ENCODE measurements around the gene DEPP1. TPM values are rescaled to one million over a fixed set of nuclear protein-coding genes. Genes with fewer than 3 reads are reported as not detected.

The DEPP1 gene
- total and polyA plus RNA-seq, 9 donors: 12.5 to 44.6 (median 26.0) TPM

GRCh38 chr10:44954042-44954441 is 24.6 kb downstream of the DEPP1 start:
- peaks cover 3% of the 10 kb centered on the region for H3K9me3 ChIP-seq (replicated peaks; ENCODE audit: control insufficient read depth, low read depth, low read length)
- no peak for DNase-seq
- H3K27me3 ChIP-seq (ENCODE audit: control insufficient read depth, insufficient read depth, low read length): no peaks in the 10 kb centered on the region
- H3K4me3 ChIP-seq (ENCODE audit: low read length): no peak overlapping the region
- H3K36me3 ChIP-seq (ENCODE audit: control insufficient read depth, insufficient read depth, low read length): peaks cover 17% of the 10 kb centered on the region
- peaks cover 42% of the 10 kb centered on the region for H3K4me1 ChIP-seq (ENCODE audit: control insufficient read depth, insufficient read depth, low read length)
- no peak overlapping the region for H3K27ac ChIP-seq (ENCODE audit: low read length)

- peaks cover 42% of the 10 kb centered on the region for H3K4me1 ChIP-seq (ENCODE audit: control insufficient read depth, insufficient read depth, low read length)
- H3K27me3 ChIP-seq (ENCODE audit: control insufficient read depth, insufficient read depth, low read length): no peaks in the 10 kb centered on the region
- peaks cover 17% of the 10 kb centered on the region for H3K36me3 ChIP-seq (ENCODE audit: control insufficient read depth, insufficient read depth, low read length)
- H3K9me3 ChIP-seq (replicated peaks; ENCODE audit: control insufficient read depth, low read depth, low read length): peaks cover 3% of the 10 kb centered on the region
- no peak overlapping the region for H3K27ac ChIP-seq (ENCODE audit: low read length)
- no peak overlapping the region for H3K4me3 ChIP-seq (ENCODE audit: low read length)
- DNase-seq: no peak
- 50% methylated on average over 1 of the region's 2 CpGs for WGBS (ENCODE audit: insufficient coverage)
These were observed 25.8 kb downstream of the DEPP1 start for GRCh38 chr10:44952779-44953231.

- 88% methylated on average over 4 of the region's 7 CpGs for WGBS (ENCODE audit: insufficient coverage)
These were observed 26.9 kb downstream of the DEPP1 start for GRCh38 chr10:44951576-44952226.

GRCh38 chr10:44950326-44951225 is 28.0 kb downstream of the DEPP1 start:
- H3K36me3 ChIP-seq (ENCODE audit: control insufficient read depth, insufficient read depth, low read length): peaks cover 7% of the 10 kb centered on the region
- H3K4me1 ChIP-seq (ENCODE audit: control insufficient read depth, insufficient read depth, low read length): peaks cover 54% of the 10 kb centered on the region
- H3K27me3 ChIP-seq (ENCODE audit: control insufficient read depth, insufficient read depth, low read length): no peaks in the 10 kb centered on the region
- 73% methylated on average over 8 of the region's 10 CpGs for WGBS (ENCODE audit: insufficient coverage)
- H3K27ac ChIP-seq (ENCODE audit: low read length): peak overlapping the region; percentile 33
- DNase-seq: no peak
- no peaks in the 10 kb centered on the region for H3K9me3 ChIP-seq (replicated peaks; ENCODE audit: control insufficient read depth, low read depth, low read length)
- no peak overlapping the region for H3K4me3 ChIP-seq (ENCODE audit: low read length)

More at GRCh38 chr10:44951576-44952226, 26.9 kb downstream of the DEPP1 start:
- Histone ChIP-seq H3K9me3 (replicated peaks; ENCODE audit: control insufficient read depth, low read depth, low read length) (peaks cover 2% of the 10 kb centered on the region), H3K27me3 (ENCODE audit: control insufficient read depth, insufficient read depth, low read length) (no peaks in the 10 kb centered on the region), H3K4me3 (ENCODE audit: low read length) (no peak overlapping the region), H3K36me3 (ENCODE audit: control insufficient read depth, insufficient read depth, low read length) (peaks cover 16% of the 10 kb centered on the region), H3K4me1 (ENCODE audit: control insufficient read depth, insufficient read depth, low read length) (peaks cover 47% of the 10 kb centered on the region), H3K27ac (ENCODE audit: low read length) (no peak overlapping the region)
- no peak for DNase-seq

GRCh38 chr10:44949915-44950314 is 28.7 kb downstream of the DEPP1 start:
- no peak for DNase-seq
- Histone ChIP-seq H3K27me3 (ENCODE audit: control insufficient read depth, insufficient read depth, low read length) (no peaks in the 10 kb centered on the region), H3K4me3 (ENCODE audit: low read length) (no peak overlapping the region), H3K9me3 (replicated peaks; ENCODE audit: control insufficient read depth, low read depth, low read length) (no peaks in the 10 kb centered on the region), H3K4me1 (ENCODE audit: control insufficient read depth, insufficient read depth, low read length) (peaks cover 55% of the 10 kb centered on the region), H3K27ac (ENCODE audit: low read length) (peak overlapping the region; percentile 33), H3K36me3 (ENCODE audit: control insufficient read depth, insufficient read depth, low read length) (peaks cover 5% of the 10 kb centered on the region)
- WGBS (ENCODE audit: insufficient coverage): 63% methylated on average over 2 of the region's 3 CpGs

GRCh38 chr10:44949127-44949802 is 29.3 kb downstream of the DEPP1 start:
- Histone ChIP-seq H3K4me1 (ENCODE audit: control insufficient read depth, insufficient read depth, low read length) (peaks cover 55% of the 10 kb centered on the region), H3K9me3 (replicated peaks; ENCODE audit: control insufficient read depth, low read depth, low read length) (no peaks in the 10 kb centered on the region)

DNA sequence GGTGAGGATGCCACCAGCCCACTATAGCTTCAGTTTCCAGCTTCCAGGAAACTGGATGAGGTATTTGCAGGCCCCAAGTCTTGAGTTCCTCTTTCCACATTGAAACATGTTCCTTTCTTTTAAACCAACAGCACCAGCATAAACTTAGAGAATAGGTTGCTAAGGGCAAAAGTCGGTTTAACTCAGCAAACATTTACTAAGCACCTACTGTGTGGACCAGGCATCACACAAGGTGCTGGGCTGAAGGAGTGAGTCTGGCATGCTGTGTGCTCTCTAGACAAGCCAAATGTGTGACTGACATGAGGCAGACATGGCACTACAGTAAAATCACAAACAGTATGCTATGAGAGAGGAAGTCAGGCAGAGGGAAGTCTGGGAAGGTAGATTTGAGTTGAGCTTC is 30.0 kb downstream of the DEPP1 start:
- no peak for DNase-seq
- Histone ChIP-seq H3K4me3 (ENCODE audit: low read length) (no peak overlapping the region), H3K36me3 (ENCODE audit: control insufficient read depth, insufficient read depth, low read length) (peaks cover 2% of the 10 kb centered on the region), H3K27me3 (ENCODE audit: control insufficient read depth, insufficient read depth, low read length) (no peaks in the 10 kb centered on the region), H3K9me3 (replicated peaks; ENCODE audit: control insufficient read depth, low read depth, low read length) (peaks cover 2% of the 10 kb centered on the region), H3K27ac (ENCODE audit: low read length) (peak overlapping the region; percentile 82), H3K4me1 (ENCODE audit: control insufficient read depth, insufficient read depth, low read length) (peaks cover 55% of the 10 kb centered on the region)
- no CpG with 5 or more reads among the region's 1 CpG for WGBS (ENCODE audit: insufficient coverage)

More at GRCh38 chr10:44949127-44949802, 29.3 kb downstream of the DEPP1 start:
- H3K36me3 ChIP-seq (ENCODE audit: control insufficient read depth, insufficient read depth, low read length): peaks cover 5% of the 10 kb centered on the region
- H3K4me3 ChIP-seq (ENCODE audit: low read length): no peak overlapping the region
- peak overlapping the region; percentile 38 for H3K27ac ChIP-seq (ENCODE audit: low read length)
- WGBS (ENCODE audit: insufficient coverage): 100% methylated on average over 1 of the region's 5 CpGs
- DNase-seq: no peak
- no peaks in the 10 kb centered on the region for H3K27me3 ChIP-seq (ENCODE audit: control insufficient read depth, insufficient read depth, low read length)

DNA sequence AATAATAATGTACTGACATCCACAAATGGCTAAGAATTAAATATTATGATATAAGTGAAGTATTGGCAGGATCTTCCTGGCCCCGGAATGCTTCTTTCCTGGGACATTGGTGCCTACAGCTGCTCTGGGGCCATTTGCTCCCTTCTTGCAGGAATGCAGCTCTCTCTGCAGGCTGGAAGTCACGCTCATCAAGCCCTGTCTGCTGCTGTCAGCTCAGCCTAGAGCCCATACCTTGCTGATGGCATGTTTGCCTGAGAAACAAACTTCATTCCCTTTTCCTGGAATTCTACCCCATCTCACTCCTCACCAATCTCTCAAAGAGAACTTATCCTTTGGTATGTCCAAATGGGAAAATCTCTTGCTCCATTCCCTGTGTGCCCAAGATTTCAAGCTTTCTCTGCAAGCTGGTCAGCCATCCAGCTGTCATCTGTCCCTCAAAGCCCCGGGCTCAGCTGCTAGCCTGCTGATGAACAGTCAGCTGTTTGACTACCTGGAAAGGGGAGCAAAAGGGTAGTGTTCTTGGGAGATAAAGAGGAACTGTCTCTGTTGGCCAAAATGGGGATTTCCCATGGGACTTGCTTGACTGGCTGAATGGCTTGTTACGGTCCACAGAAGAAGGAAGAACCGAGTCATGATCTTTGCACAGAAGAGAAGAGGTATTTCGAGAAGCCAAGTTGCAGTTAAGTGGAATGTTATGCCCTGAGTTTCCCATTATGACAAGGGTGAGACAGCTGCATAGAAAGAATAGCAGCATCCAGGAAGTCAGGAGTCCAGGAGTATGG is 31.0 kb downstream of the DEPP1 start:
- peak; percentile 81 for DNase-seq
- 69% methylated on average over 6 of the region's 6 CpGs for WGBS (ENCODE audit: insufficient coverage)
- H3K4me3 ChIP-seq (ENCODE audit: low read length): no peak overlapping the region
- no peaks in the 10 kb centered on the region for H3K27me3 ChIP-seq (ENCODE audit: control insufficient read depth, insufficient read depth, low read length)
- H3K36me3 ChIP-seq (ENCODE audit: control insufficient read depth, insufficient read depth, low read length): no peaks in the 10 kb centered on the region
- H3K27ac ChIP-seq (ENCODE audit: low read length): peak overlapping the region; percentile 82
- H3K9me3 ChIP-seq (replicated peaks; ENCODE audit: control insufficient read depth, low read depth, low read length): peaks cover 2% of the 10 kb centered on the region
- H3K4me1 ChIP-seq (ENCODE audit: control insufficient read depth, insufficient read depth, low read length): peaks cover 51% of the 10 kb centered on the region

GRCh38 chr10:44946205-44946604 is 32.4 kb downstream of the DEPP1 start:
- no peak for DNase-seq
- Histone ChIP-seq H3K27ac (ENCODE audit: low read length) (peak overlapping the region; percentile 74), H3K4me1 (ENCODE audit: control insufficient read depth, insufficient read depth, low read length) (peaks cover 51% of the 10 kb centered on the region), H3K36me3 (ENCODE audit: control insufficient read depth, insufficient read depth, low read length) (no peaks in the 10 kb centered on the region), H3K4me3 (ENCODE audit: low read length) (no peak overlapping the region), H3K9me3 (replicated peaks; ENCODE audit: control insufficient read depth, low read depth, low read length) (peaks cover 2% of the 10 kb centered on the region), H3K27me3 (ENCODE audit: control insufficient read depth, insufficient read depth, low read length) (no peaks in the 10 kb centered on the region)
- 100% methylated on average over 1 of the region's 2 CpGs for WGBS (ENCODE audit: insufficient coverage)
